ENCODE results near the gene CEBPZ.

DNA sequence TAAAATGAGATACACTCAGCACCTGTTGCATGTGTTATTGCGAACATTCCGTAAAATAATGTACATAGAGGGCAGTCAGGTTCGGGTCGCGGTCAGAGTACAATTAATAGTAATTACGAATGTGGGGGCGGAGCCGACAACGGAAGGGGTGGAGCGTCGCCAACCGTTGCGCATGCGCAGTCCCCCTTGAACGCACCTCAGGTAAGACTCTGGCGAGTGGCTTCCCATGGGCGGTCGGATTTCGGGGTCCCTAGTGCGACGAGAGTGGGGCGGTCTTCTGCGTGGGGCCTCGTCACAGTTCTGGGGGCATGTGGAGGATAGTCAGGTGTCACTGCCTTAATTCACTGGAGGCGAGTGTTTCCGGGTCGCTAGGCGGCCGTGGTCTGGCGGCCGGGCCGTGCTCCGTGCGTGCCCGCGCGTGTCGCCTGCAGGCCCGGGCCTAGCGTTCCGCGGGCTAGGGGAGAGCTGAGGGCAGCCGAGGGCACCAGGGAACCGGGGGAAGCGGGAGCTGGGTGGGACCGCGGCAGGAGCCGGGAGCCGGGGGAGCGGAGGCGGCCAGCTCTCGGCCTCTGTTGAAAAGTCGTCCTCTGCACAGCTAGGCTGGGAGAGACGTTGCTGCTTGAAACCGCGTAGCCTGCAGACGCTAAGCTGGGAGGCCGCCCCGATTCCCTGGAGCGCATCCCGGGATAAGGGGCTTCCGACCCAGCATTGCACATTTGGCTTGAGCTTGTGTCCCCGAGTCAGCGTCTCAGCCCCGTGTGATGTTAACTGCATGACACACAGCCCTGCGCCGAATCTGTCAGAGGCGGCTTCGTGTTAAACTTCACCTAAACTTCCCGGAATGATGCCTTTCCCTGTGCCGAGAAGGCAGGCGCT, 34.8 kb downstream of the CEBPZ start, which contains the start of gene CEBPZOS:
- peak; percentile 56 for TF ChIP-seq POLR2A (IDR thresholded peaks at IDR 0.05; ENCODE audit: low read depth, low read length)
- TF ChIP-seq, protein P1, sequence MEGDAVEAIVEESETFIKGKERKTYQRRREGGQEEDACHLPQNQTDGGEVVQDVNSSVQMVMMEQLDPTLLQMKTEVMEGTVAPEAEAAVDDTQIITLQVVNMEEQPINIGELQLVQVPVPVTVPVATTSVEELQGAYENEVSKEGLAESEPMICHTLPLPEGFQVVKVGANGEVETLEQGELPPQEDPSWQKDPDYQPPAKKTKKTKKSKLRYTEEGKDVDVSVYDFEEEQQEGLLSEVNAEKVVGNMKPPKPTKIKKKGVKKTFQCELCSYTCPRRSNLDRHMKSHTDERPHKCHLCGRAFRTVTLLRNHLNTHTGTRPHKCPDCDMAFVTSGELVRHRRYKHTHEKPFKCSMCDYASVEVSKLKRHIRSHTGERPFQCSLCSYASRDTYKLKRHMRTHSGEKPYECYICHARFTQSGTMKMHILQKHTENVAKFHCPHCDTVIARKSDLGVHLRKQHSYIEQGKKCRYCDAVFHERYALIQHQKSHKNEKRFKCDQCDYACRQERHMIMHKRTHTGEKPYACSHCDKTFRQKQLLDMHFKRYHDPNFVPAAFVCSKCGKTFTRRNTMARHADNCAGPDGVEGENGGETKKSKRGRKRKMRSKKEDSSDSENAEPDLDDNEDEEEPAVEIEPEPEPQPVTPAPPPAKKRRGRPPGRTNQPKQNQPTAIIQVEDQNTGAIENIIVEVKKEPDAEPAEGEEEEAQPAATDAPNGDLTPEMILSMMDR (IDR thresholded peaks at IDR 0.05; ENCODE audit: extremely low read depth in 1 of 2, insufficient read depth in 1 of 2, low read depth in 1 of 2, low read length in 2 of 2), result no peak
